ENCODE results near the gene PIK3C2G.

The PIK3C2G gene

GRCh38 chr12:18696971-18697602 is 435.8 kb downstream of the PIK3C2G start:
- no peak for DNase-seq

All from nucleus accumbens (tissue), 56 donors.